CD4-positive, alpha-beta T cell treated with Interferon alpha-2 for 1 hour (primary cell): ENCODE results near the gene DBH.

Source experiments
- DNase-seq, 2 donors: peaks; one replicate each; pipeline ENCODE4 v3.0.0-alpha.2; 2020 to 2022

DBH gene

DNA sequence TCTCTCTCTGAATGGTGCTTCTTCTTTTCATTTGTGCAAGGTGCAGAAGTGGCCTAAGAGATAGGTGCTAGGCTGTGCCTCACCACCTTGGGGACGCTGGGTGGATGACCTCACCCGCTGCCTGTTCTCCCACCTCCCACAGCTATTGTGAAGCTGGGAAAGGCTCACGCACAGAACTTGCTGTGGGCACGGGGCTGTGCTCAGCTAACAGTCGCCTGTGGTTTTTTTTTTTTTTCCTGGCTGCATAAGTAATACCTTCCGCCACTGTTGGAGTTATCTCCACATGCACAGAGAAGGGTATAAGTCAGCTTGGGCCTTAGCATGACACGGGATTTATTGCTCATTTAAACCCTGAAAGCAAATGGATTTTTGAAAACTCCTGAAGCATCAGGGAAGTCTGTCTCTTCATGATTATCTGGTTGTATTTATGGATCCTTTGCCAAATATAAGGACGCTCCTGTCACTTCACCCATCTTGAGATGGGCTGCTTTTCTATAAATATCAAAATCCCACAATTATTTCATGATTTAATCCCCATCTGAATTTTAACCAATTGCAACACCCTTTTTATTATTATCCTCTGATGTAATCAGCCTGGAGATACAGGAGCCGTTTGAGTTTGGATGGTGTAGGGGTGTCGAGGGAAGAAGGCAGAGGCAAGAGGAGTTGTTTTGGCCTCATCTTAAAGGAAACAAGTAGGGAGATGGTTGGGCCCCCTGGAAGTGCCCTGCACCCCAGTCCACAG, 9.0 kb downstream of the DBH start:
- no peak for DNase-seq

DNA sequence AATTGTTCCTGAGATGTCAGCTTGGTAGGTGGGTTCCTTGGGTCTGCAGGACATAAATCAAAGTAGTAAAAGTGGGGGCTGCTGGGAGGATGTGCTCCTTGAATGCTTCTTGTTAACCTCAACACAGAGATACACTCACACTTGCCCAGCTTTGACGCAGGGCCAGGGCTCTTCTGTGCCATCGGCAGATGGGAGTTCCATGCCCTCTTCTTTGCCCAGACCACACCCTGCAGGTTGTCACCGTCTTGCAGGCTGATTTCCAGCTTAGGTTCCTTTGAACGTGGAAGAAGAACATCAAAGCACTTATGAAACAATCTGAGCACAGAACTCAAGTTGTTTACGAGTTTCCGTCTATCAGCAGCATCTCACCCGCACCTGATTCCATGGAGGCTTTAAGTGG, 11.0 kb downstream of the DBH start:
- no peak for DNase-seq

DNA sequence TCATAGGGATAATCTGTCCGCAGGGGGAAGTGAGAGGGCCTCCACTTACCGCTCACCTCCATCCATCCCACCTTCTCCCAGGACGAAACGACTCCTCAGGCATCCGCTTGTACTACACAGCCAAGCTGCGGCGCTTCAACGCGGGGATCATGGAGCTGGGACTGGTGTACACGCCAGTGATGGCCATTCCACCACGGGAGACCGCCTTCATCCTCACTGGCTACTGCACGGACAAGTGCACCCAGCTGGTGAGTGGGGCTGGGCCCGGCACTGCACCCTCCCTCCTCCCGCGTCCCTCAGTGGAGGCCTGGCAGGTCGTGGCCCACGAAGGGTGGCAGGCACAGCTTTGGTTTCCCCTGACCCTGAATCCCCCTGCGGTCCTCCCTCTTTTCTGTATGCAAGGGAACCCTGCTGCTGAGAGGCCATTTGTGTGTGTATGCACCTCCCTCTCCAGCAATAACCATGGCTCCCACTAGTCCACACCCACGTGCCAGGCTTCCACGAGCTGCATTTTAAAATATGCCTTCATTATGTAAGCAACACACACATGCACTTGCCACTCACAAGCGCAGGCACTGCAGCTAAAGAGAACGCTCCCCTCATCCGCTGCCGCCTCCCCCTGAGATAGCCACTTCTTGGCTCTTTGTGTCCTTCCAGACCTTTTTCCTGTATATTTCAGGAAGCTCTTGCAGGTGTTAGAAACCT, 11.8 kb downstream of the DBH start:
- no peak for DNase-seq

DNA sequence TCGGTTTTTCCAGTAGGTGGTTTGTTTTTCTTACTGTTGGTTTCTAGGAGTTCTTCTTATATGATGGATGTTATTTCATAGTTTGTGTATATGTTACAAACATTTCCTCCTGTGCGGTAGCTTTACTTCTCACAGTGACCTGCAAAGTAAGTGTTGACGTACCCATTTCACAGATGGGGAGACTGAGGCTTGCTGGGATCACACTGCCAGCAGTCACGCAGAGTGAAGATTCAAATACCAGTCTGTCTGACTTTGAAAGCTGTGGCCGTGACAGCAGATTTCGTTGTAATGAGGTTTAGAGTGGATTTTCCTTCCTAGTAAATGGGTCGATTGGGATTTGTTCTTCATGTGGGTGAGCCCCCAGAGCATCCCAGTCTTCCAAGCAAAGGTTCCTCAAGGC, 13.0 kb downstream of the DBH start:
- DNase-seq, result no peak

DNA sequence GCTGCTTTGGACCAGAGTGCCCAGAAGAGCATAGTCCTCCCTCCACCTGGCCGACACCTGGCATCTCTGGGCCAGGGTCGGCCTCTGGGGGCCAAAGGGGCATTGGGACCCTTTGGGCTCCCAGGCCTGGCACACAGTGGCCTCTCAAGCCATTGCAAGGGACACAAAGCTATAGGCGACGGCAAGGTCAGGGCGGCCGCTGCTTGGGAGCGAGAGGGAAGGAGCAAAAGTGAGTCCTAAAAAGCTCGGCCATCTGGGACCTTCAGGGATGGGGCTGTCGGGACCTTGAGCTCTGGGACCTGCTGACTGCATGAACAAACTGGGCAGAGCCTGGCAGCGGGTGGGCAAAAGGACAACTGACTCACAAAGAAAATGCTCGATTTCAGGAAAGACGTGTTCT, 13.9 kb downstream of the DBH start:
- no peak for DNase-seq

- no peak for DNase-seq
Measured at GRCh38 chr9:133653638-133654037, 17.5 kb downstream of the DBH start.

- no peak for DNase-seq
Measured at GRCh38 chr9:133654736-133655657, 18.8 kb downstream of the DBH start.

DNA sequence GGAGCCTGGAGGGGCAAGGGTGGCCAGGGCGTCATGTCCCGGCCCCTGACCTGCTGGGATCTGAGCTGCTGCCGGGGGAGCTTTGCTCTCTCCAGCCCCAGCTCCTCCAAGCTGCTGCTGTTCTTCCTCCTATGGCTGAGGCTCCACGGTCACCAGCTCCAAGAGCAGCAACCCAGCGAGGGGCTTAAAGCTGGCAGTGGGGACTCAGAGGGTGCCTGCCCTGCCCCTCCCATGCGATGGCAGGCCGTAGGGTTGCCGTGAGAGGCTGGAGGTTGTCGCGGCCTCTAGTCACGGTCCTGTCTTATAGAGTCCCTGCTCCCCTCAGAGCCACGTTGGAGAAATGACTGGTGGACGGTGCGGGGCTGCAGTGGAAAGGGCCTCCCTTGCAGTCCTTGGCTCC, 19.5 kb downstream of the DBH start:
- DNase-seq, result no peak

- peak; percentile 25 to 50 for DNase-seq
Measured at GRCh38 chr9:133656211-133657119, 20.3 kb downstream of the DBH start.

DNA sequence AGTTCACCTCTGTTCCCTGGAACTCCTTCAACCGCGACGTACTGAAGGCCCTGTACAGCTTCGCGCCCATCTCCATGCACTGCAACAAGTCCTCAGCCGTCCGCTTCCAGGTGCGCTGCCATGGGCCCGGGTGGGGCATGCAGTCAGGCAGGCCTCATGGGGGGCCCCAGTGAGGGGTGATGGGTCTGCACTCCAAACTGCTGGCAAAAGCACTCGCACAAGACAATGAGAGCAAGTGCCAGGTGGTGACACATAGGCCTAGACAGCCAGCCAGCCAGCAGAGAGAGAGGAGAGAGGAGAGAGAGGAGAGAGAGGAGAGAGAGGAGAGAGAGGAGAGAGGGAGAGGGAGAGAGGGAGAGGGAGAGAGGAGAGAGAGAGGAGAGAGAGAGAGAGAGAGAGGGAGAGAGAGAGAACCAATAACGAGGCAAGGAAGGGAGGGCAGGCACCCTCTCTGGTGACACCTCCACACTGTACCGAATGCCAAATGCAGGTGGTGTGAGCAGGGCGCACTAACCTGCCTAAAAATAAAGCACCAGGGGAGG, 21.0 kb downstream of the DBH start:
- DNase-seq, result no peak

DNA sequence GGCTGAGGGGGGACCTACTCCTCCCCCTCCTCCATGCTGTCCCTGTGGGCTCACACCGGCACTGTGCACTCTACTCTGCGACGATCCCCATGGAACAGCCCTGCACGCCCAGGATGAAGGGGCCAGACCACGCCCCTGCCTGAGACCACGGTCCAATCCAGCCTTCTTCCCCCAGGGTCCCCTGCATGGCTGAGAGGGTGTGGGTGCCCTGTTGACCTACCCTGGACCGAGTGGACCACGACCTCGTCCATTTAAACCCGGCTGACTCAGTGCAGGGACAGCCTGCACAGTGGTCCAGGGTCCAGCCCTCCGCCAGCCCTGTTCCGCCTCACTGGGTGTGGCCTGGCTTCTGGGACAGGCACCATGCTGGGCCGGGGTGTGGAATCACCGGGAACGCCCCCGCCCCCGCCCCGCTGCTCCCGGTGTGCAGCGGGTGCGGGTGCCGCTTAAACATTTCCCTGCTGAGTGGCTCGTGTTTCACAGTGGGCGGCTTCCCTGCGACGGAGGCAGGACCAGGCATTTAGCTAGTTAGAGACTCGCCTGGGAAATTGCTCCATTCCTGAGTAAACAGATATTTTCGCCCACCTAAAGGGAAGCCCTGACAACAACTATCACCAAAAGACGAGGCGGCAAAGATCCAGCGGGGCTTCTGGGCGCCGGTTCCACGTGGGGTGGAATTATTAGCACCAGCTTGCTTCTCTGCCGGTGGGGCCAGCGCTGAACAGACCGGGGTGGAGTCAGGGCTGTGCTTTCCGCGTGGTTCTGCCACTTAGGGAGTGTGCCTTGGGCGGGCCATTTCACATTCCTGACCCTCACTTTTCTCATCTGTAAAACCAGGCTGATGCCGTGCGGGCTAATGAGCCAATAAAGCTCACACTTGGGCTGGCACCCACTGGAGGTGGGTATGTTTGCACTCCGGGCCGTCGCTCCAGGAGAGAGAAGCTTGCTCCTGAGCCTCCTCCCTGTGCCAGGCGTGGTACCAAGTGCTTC, 22.6 kb downstream of the DBH start:
- DNase-seq, result no peak

DNA sequence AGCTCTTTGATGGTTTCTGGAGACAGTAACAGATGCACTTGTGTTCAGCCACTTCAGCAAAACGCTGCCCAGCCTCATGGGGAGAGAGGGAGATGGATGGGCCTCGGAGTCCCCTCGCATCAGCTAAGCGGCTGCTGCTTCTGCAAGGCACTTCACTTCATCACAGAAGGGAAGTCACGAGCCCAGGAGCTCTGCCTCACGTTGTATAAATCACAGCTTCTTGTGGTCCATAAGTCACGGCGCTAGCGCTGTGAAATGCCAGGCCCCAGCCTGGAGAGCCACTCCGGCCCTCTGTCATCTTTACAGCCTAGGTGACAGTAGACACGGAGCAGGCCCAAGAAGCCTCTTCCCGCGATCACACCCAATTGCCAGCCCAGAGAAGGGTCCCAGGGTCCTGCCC, 23.4 kb downstream of the DBH start:
- DNase-seq, result no peak

DNA sequence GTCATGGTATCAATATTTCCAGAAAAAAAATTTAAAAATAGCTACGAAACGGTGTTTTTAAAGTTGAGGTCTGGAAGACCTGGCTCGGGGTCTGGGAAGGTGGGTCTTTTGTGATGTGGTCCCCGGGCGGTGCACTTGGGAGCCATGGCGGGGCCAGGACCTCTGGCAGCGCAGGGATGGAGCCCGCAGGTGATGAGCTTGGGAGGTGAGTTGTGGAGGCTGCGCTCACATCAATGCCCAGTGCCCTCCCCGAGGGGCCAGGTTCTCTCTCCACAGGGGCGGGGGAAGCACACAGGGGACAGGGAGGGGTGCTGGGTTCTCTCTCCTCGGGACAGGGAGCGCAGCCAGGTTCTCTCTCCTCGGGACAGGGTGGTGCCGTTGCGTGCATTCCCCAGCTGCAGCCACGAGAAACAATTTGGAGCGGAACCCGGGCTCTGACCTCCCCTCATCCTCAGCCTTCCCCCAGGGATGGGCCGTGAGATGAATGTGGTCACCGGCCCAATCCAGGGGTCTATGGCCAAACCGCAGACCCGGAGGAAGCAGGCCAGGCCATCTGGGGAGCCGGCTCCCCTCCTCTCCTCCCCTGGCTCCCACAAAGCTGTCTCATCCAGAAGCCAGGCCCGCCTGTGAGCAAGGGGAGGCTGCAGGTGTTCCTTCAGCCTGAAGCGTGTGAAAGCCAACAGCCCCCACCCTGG, 25.8 kb downstream of the DBH start:
- no peak for DNase-seq

- DNase-seq, result no peak
Measured at GRCh38 chr9:133664173-133665050, 28.2 kb downstream of the DBH start.

DNA sequence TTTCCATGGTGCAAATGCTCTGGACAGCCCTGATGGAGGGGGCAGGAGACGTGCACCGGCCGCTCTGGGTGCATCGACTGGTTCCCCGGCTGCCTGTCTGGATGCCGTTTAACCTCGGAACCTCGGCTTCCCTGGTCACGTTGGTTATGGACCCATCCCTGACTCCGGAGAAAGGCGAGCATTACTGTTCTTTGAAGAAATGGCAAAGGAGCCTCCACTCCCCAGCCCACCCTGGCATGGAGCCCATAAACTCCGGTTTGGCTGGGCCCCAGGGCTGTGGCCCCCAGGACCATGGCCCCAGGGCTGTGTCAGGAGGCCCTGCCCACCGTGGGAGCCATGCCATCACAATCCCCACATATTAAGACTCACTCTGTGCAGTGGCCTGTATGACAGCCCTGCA, 28.9 kb downstream of the DBH start:
- no peak for DNase-seq

- no peak for DNase-seq
Measured at GRCh38 chr9:133665535-133665934, 29.4 kb downstream of the DBH start.

DNA sequence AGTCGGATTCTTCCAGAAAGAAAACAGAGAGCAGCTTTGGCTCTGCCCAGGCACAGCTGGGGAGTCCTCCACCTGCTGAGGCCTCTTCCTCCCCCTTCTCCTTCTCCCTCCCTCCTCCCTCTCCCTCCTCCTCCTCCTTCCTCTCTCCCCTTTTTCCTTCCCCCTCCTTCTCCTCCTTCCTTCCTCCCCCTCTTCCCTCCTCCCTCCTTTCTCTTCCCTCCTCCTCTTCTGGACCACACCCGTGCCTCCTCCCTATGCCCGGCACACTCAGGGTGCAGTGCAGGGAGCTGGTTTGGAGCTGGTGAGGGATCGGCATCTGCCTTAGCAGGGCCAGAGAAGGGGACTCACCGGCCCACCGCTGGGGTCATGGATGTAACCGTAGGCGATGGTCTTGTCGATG, 30.2 kb downstream of the DBH start:
- DNase-seq, result no peak

DNA sequence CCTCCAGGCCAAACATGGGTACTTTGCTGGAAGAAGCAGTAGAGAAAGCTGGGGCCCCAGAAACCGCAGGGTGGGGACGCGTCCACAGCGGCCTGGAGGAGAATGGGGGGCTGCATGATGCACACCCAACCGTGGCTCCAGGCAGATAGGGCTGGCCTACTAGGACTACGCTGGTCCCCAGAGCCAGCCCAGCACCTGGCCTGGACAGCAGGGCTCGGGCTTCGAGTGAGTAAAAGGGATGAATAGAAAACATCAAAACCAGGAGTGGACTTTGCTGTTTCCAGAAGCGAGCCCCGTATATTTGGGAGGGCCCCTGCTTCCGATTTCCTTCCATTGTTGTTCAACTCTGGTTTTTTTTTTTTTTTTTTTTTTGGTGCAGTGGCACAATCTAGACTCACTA, 30.7 kb downstream of the DBH start:
- DNase-seq, result no peak

DNA sequence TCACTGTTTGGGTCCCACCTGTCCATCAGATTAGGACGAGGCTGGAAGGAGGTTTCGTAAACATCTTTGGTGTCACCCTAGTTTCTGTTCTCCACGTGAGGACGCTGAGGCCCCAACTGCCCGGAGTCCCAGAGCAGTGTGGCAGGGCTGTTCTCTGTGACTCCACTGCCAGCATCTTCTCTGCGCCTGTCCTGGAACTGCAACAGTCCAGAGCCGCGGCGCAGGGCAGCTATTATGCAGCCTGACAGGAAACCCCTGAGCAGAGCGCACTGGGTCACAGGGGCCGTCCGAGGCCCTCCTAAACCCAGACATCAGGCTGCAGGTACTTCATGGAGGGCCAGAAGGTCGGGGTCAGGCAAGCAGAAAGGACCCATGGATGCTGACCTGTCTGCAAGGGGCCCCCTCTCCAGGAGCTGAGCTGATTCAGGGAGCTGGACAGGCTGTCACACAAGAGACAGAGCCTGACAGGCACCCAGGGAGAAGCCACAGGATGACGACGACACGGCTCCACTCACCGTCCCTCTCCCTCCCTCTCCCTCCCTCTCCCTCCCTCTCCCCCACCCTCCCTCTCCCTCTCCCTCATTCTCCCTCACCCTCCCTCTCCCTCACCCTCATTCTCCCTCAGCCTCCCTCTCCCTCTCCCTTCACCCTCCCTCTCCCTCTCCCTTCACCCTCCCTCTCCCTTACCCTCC, 31.7 kb downstream of the DBH start:
- DNase-seq, result no peak
